ENCODE results near the gene TMEM63A. TPM values are rescaled to one million over a fixed set of nuclear protein-coding genes. Genes with fewer than 3 reads are reported as not detected.

TMEM63A gene
- polyA plus RNA-seq, 1 of the 3 experiments (the other 2 are of a cell fraction): 13.5 TPM

DNA sequence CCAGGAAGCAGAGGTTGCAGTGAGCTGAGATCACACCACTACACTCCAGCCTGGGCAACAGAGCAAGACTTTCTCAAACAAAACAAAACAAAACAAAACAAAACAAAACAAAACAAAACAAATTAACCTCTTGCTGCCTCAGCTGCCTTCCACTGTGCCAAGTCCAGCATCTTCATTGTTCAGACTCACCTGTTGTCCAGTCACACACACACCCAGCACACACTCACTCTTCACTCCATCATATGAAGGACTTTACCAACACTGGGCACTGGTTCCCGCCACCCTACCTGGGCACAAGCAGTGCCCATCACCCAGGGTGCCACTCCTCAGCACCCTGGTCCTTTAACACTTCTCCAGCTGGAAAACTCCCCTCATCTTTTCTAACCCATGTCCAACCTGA, 27.3 kb upstream of the TMEM63A start:
- H4K20me1 ChIP-seq (ENCODE audit: insufficient read depth): no peaks in the 10 kb centered on the region
- no peaks in the 10 kb centered on the region for H3F3A ChIP-seq (replicated peaks; ENCODE audit: insufficient read depth)
- H3K27me3 ChIP-seq (ENCODE audit: insufficient read depth): no peaks in the 10 kb centered on the region
- H3K9me2 ChIP-seq: no peaks in the 10 kb centered on the region
- H3K4me1 ChIP-seq (ENCODE audit: control insufficient read depth in 1 of 2, insufficient read depth in 2 of 2, low read depth in 1 of 2, low read length in 1 of 2): peaks cover 0 to 6% of the 10 kb centered on the region in 2 experiments; a peak in 1 of 4 replicates
- no peak overlapping the region for H3K27ac ChIP-seq (ENCODE audit: low read depth in 2 of 2, low read length in 1 of 2)
- no peaks in the 10 kb centered on the region for H3K9me3 ChIP-seq
- no peak overlapping the region for H3K4me3 ChIP-seq (ENCODE audit: low read depth in 2 of 2, low read length in 1 of 2)
- no peak for TF ChIP-seq YY1 (IDR thresholded peaks at IDR 0.05; ENCODE audit: low read depth)
- TF ChIP-seq TAF1 (IDR thresholded peaks at IDR 0.05; ENCODE audit: borderline replicate concordance, low read depth, low read length): no peak
- no peak for TF ChIP-seq JUND (IDR thresholded peaks at IDR 0.05)
- TF ChIP-seq, protein P1, sequence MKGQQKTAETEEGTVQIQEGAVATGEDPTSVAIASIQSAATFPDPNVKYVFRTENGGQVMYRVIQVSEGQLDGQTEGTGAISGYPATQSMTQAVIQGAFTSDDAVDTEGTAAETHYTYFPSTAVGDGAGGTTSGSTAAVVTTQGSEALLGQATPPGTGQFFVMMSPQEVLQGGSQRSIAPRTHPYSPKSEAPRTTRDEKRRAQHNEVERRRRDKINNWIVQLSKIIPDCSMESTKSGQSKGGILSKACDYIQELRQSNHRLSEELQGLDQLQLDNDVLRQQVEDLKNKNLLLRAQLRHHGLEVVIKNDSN (IDR thresholded peaks at IDR 0.05; ENCODE audit: borderline replicate concordance, low read depth): no peak
- no peak for TF ChIP-seq EZH2phosphoT487 (IDR thresholded peaks at IDR 0.05; ENCODE audit: borderline replicate concordance, low read depth)
- TF ChIP-seq, protein P2, sequence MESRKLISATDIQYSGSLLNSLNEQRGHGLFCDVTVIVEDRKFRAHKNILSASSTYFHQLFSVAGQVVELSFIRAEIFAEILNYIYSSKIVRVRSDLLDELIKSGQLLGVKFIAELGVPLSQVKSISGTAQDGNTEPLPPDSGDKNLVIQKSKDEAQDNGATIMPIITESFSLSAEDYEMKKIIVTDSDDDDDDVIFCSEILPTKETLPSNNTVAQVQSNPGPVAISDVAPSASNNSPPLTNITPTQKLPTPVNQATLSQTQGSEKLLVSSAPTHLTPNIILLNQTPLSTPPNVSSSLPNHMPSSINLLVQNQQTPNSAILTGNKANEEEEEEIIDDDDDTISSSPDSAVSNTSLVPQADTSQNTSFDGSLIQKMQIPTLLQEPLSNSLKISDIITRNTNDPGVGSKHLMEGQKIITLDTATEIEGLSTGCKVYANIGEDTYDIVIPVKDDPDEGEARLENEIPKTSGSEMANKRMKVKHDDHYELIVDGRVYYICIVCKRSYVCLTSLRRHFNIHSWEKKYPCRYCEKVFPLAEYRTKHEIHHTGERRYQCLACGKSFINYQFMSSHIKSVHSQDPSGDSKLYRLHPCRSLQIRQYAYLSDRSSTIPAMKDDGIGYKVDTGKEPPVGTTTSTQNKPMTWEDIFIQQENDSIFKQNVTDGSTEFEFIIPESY (IDR thresholded peaks at IDR 0.05; ENCODE audit: borderline replicate concordance, low read depth): no peak
- TF ChIP-seq RCOR1 (IDR thresholded peaks at IDR 0.05; ENCODE audit: low read length): no peak
- no peak for TF ChIP-seq SMC3 (IDR thresholded peaks at IDR 0.05; ENCODE audit: low read depth, low read length)
- no peak for TF ChIP-seq MEF2A (IDR thresholded peaks at IDR 0.05; ENCODE audit: borderline replicate concordance, low read depth)
- TF ChIP-seq TCF12 (IDR thresholded peaks at IDR 0.05): no peak
- no peak for TF ChIP-seq RFX5 (IDR thresholded peaks at IDR 0.05; ENCODE audit: low read length)
- no peak for TF ChIP-seq RAD21 (IDR thresholded peaks at IDR 0.05; ENCODE audit: low read length)
- CTCF ChIA-PET: interaction anchor here (0.9 to 1.7 kb wide), 3 partner anchors 14 to 435 kb away, joined by 3 read pairs; partner anchors contain the start of gene PYCR2
- H2AFZ ChIP-seq (ENCODE audit: low read depth): no peak overlapping the region
- no peak overlapping the region for H3K4me2 ChIP-seq
- WGBS (ENCODE audit: low lambda C conversion rate): 79% methylated on average over 1 of the region's 1 CpG
- no peaks in the 10 kb centered on the region for H3K79me2 ChIP-seq (ENCODE audit: insufficient read depth)
- POLR2A ChIA-PET: no interaction called here
- DNase-seq: no peak
- peaks cover 0 to 4% of the 10 kb centered on the region in 2 experiments for H3K36me3 ChIP-seq (replicated peaks in 1 of 2; ENCODE audit: control insufficient read depth in 1 of 2, insufficient read depth in 2 of 2, low read length in 1 of 2)
- H3K9ac ChIP-seq: no peak overlapping the region

DNA sequence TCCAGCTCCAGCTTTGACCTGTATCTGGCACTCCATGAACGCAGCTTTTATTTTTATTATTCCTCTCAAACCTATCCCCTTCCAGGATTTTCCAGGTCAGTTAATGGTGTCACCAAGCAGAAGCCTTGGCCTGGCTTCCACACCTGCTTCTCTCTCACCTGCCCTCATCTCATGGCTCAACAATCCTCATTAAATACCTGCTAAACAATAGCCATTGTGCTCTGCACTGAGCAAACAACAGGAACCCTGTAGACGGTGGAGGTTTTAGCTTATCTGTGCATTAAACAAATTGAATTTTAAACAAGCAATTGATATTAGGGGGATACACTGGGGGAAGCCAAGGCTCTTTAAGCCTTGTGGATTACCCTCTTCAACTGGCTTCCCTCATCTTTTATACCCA, 26.6 kb upstream of the TMEM63A start:
- POLR2A ChIA-PET: no interaction called here
- DNase-seq: no peak
- 74% methylated on average over 2 of the region's 2 CpGs for WGBS (ENCODE audit: low lambda C conversion rate)

More for the DNA sequence above, 26.6 kb upstream of the TMEM63A start:
- peaks cover 0 to 4% of the 10 kb centered on the region in 2 experiments for H3K36me3 ChIP-seq (replicated peaks in 1 of 2; ENCODE audit: control insufficient read depth in 1 of 2, insufficient read depth in 2 of 2, low read length in 1 of 2)
- no peaks in the 10 kb centered on the region for H3K9me3 ChIP-seq
- H3K79me2 ChIP-seq (ENCODE audit: insufficient read depth): no peaks in the 10 kb centered on the region
- H3F3A ChIP-seq (replicated peaks; ENCODE audit: insufficient read depth): no peaks in the 10 kb centered on the region
- no peak overlapping the region for H2AFZ ChIP-seq (ENCODE audit: low read depth)
- H3K9me2 ChIP-seq: no peaks in the 10 kb centered on the region
- H4K20me1 ChIP-seq (ENCODE audit: insufficient read depth): no peaks in the 10 kb centered on the region
- TF ChIP-seq TCF12 (IDR thresholded peaks at IDR 0.05): no peak
- TF ChIP-seq MEF2A (IDR thresholded peaks at IDR 0.05; ENCODE audit: borderline replicate concordance, low read depth): no peak
- TF ChIP-seq SIN3A (IDR thresholded peaks at IDR 0.05; ENCODE audit: borderline replicate concordance, low read depth, low read length): no peak
- TF ChIP-seq TEAD4 (IDR thresholded peaks at IDR 0.05; ENCODE audit: borderline replicate concordance, insufficient read depth): no peak
- TF ChIP-seq, protein P1 (IDR thresholded peaks at IDR 0.05; ENCODE audit: borderline replicate concordance, low read depth): no peak
- no peak for TF ChIP-seq FOSL2 (IDR thresholded peaks at IDR 0.05; ENCODE audit: borderline replicate concordance, low read depth)
- TF ChIP-seq, protein P3, sequence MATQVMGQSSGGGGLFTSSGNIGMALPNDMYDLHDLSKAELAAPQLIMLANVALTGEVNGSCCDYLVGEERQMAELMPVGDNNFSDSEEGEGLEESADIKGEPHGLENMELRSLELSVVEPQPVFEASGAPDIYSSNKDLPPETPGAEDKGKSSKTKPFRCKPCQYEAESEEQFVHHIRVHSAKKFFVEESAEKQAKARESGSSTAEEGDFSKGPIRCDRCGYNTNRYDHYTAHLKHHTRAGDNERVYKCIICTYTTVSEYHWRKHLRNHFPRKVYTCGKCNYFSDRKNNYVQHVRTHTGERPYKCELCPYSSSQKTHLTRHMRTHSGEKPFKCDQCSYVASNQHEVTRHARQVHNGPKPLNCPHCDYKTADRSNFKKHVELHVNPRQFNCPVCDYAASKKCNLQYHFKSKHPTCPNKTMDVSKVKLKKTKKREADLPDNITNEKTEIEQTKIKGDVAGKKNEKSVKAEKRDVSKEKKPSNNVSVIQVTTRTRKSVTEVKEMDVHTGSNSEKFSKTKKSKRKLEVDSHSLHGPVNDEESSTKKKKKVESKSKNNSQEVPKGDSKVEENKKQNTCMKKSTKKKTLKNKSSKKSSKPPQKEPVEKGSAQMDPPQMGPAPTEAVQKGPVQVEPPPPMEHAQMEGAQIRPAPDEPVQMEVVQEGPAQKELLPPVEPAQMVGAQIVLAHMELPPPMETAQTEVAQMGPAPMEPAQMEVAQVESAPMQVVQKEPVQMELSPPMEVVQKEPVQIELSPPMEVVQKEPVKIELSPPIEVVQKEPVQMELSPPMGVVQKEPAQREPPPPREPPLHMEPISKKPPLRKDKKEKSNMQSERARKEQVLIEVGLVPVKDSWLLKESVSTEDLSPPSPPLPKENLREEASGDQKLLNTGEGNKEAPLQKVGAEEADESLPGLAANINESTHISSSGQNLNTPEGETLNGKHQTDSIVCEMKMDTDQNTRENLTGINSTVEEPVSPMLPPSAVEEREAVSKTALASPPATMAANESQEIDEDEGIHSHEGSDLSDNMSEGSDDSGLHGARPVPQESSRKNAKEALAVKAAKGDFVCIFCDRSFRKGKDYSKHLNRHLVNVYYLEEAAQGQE (IDR thresholded peaks at IDR 0.05; ENCODE audit: low read depth, low read length): no peak
- TF ChIP-seq RFX5 (IDR thresholded peaks at IDR 0.05; ENCODE audit: low read length): no peak
- TF ChIP-seq RAD21 (IDR thresholded peaks at IDR 0.05; ENCODE audit: low read length): no peak
- TF ChIP-seq SMC3 (IDR thresholded peaks at IDR 0.05; ENCODE audit: low read depth, low read length): no peak
- TF ChIP-seq MXI1 (IDR thresholded peaks at IDR 0.05; ENCODE audit: low read depth, low read length): no peak
- TF ChIP-seq, protein P4, sequence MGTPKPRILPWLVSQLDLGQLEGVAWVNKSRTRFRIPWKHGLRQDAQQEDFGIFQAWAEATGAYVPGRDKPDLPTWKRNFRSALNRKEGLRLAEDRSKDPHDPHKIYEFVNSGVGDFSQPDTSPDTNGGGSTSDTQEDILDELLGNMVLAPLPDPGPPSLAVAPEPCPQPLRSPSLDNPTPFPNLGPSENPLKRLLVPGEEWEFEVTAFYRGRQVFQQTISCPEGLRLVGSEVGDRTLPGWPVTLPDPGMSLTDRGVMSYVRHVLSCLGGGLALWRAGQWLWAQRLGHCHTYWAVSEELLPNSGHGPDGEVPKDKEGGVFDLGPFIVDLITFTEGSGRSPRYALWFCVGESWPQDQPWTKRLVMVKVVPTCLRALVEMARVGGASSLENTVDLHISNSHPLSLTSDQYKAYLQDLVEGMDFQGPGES (IDR thresholded peaks at IDR 0.05; ENCODE audit: low read depth, low read length): no peak
- H3K4me3 ChIP-seq (ENCODE audit: low read depth in 2 of 2, low read length in 1 of 2): no peak overlapping the region
- H3K4me1 ChIP-seq (ENCODE audit: control insufficient read depth in 1 of 2, insufficient read depth in 2 of 2, low read depth in 1 of 2, low read length in 1 of 2): peaks cover 0 to 4% of the 10 kb centered on the region in 2 experiments; a peak in 1 of 4 replicates
- no peak overlapping the region for H3K27ac ChIP-seq (ENCODE audit: low read depth in 2 of 2, low read length in 1 of 2)
- no peak overlapping the region for H3K4me2 ChIP-seq
- CTCF ChIA-PET: interaction anchor here (1.3 to 1.7 kb wide), 2 partner anchors 15 to 434 kb away, joined by 3 to 4 read pairs; partner anchors contain the start of gene PYCR2
- H3K9ac ChIP-seq: no peak overlapping the region
- no peaks in the 10 kb centered on the region for H3K27me3 ChIP-seq (ENCODE audit: insufficient read depth)

Measured in SK-N-SH (cell line).